WTC11 (cell line): Measurements from ENCODE around the gene HS6ST1. TPM values are rescaled to one million over a fixed set of nuclear protein-coding genes. Genes with fewer than 3 reads are reported as not detected.

ENCODE experiments used
- ATAC-seq: fragments of 200-7000 bp; cut with Tn5 transposase; 2 replicates; pipeline ENCODE4 v1.10.0; 2021; ENCODE audit warnings: mild to moderate bottlenecking, moderate library complexity
- CTCF ChIA-PET: fragments of 300-600 bp; sonication (Branson Sonifier 250); formaldehyde crosslinking; loops from one replicate; lab custom pipeline; 2021; ENCODE audit warnings: antibody characterized with exemption; lab: Charles Lee
- POLR2A ChIA-PET: fragments of 350-600 bp; sonication (Branson Sonifier 250); formaldehyde crosslinking; loops from one replicate; lab custom pipeline; 2021; ENCODE audit warnings: antibody characterized with exemption; lab: Charles Lee
- DNase-seq: peaks from one replicate; pipeline ENCODE4 v3.0.0; 2021; ENCODE audit warnings: low spot score
- H3K27ac Mint-ChIP-seq: 2 replicates; pipeline ENCODE4 v1.8.0; 2021; ENCODE audit warnings: mixed read lengths
- H3K27me3 Mint-ChIP-seq: 2 replicates; pipeline ENCODE4 v1.8.0; 2021; ENCODE audit warnings: low read depth, mild to moderate bottlenecking, moderate library complexity, mixed read lengths
- H3K36me3 Mint-ChIP-seq: 2 replicates; pipeline ENCODE4 v1.8.0; 2021; ENCODE audit warnings: mixed read lengths
- H3K4me1 Mint-ChIP-seq: 2 replicates; pipeline ENCODE4 v1.8.0; 2022; ENCODE audit warnings: mixed read lengths
- H3K4me3 Mint-ChIP-seq: 2 replicates; pipeline ENCODE4 v1.8.0; 2021; ENCODE audit warnings: mild to moderate bottlenecking, moderate library complexity, mixed read lengths
- H3K9me3 Mint-ChIP-seq: 2 replicates; pipeline ENCODE4 v1.8.0; 2021; ENCODE audit warnings: mixed read lengths
- CREB1 ChIP-seq: sonication (generic); formaldehyde crosslinking; IDR thresholded peaks from 2 replicates; pipeline ENCODE4 v1.8.0; 2023; ENCODE audit warnings: mild to moderate bottlenecking, missing genetic modification reagents
- ESRRA ChIP-seq: sonication (generic); formaldehyde crosslinking; IDR thresholded peaks from 2 replicates; pipeline ENCODE4 v1.8.1; 2022; ENCODE audit warnings: mild to moderate bottlenecking, missing genetic modification reagents, borderline replicate concordance
- FOXK1 ChIP-seq: sonication (generic); formaldehyde crosslinking; IDR thresholded peaks from 2 replicates; pipeline ENCODE4 v1.8.0; 2022; ENCODE audit warnings: mild to moderate bottlenecking, moderate library complexity, missing genetic modification reagents
- JAZF1 ChIP-seq: fragments of 250-450 bp; sonication (Bioruptor Pico); IDR thresholded peaks from 2 replicates; pipeline ENCODE4 v1.9.0; 2021; ENCODE audit warnings: moderate library complexity, mild to moderate bottlenecking, inconsistent platforms
- MXD4 ChIP-seq: fragments of 250-450 bp; sonication (Bioruptor Pico); IDR thresholded peaks from 2 replicates; pipeline ENCODE4 v1.8.0; 2021; ENCODE audit warnings: mild to moderate bottlenecking, moderate library complexity, borderline replicate concordance
- NFYB ChIP-seq: sonication (generic); formaldehyde crosslinking; conservative IDR thresholded peaks from 2 replicates; pipeline ENCODE4 v1.8.0; 2022; ENCODE audit warnings: low read depth, missing genetic modification reagents
- RORB ChIP-seq: fragments of 250-450 bp; sonication (Bioruptor Pico); IDR thresholded peaks from 2 replicates; pipeline ENCODE4 v1.9.0; 2021; ENCODE audit warnings: mild to moderate bottlenecking
- SOX15 ChIP-seq: fragments of 250-450 bp; sonication (Bioruptor Pico); IDR thresholded peaks from 2 replicates; pipeline ENCODE4 v1.9.0; 2021; ENCODE audit warnings: mild to moderate bottlenecking
- TEAD4 ChIP-seq: sonication (generic); formaldehyde crosslinking; IDR thresholded peaks from 2 replicates; pipeline ENCODE4 v1.8.0; 2022; ENCODE audit warnings: mild to moderate bottlenecking, missing genetic modification reagents
- TP53 ChIP-seq: sonication (generic); formaldehyde crosslinking; IDR thresholded peaks from 2 replicates; pipeline ENCODE4 v1.8.1; 2023; ENCODE audit warnings: mild to moderate bottlenecking, missing genetic modification reagents
- ZNF121 ChIP-seq: sonication (generic); formaldehyde crosslinking; IDR thresholded peaks from 2 replicates; pipeline ENCODE4 v1.8.0; 2023; ENCODE audit warnings: missing genetic modification reagents
- total RNA-seq: library from RNA; stranded (reverse); gene quantifications from 3 replicates; pipeline ENCODE4 v1.2.3, GENCODE V29; 2021
- TF ChIP-seq, protein P1 (sequence below): fragments of 200-600 bp; IDR thresholded peaks from 2 replicates; pipeline ENCODE4 v1.8.0; 2022; ENCODE audit warnings: antibody characterized with exemption
- TF ChIP-seq, protein P2 (sequence below): sonication (generic); formaldehyde crosslinking; IDR thresholded peaks from 2 replicates; pipeline ENCODE4 v1.8.1; 2022; ENCODE audit warnings: mild to moderate bottlenecking, missing genetic modification reagents, moderate library complexity, borderline replicate concordance
- TF ChIP-seq, protein P3 (sequence below): fragments of 250-450 bp; sonication (Bioruptor Pico); IDR thresholded peaks from 2 replicates; pipeline ENCODE4 v1.9.0; 2021; ENCODE audit warnings: mild to moderate bottlenecking, borderline replicate concordance
- TF ChIP-seq, protein P4 (sequence below): sonication (generic); formaldehyde crosslinking; IDR thresholded peaks from 2 replicates; pipeline ENCODE4 v1.8.0; 2023; ENCODE audit warnings: mild to moderate bottlenecking, missing genetic modification reagents
- TF ChIP-seq, protein P5 (sequence below): fragments of 250-450 bp; sonication (Bioruptor Pico); conservative IDR thresholded peaks from 2 replicates; pipeline ENCODE4 v1.9.0; 2021; ENCODE audit warnings: mild to moderate bottlenecking
- TF ChIP-seq, protein P6 (sequence below): sonication (generic); formaldehyde crosslinking; IDR thresholded peaks from 2 replicates; pipeline ENCODE4 v1.8.1; 2023; ENCODE audit warnings: mild to moderate bottlenecking, missing genetic modification reagents, borderline replicate concordance
- TF ChIP-seq, protein P7 (sequence below): sonication (generic); formaldehyde crosslinking; conservative IDR thresholded peaks from 2 replicates; pipeline ENCODE4 v1.8.1; 2022; ENCODE audit warnings: mild to moderate bottlenecking, missing genetic modification reagents

The HS6ST1 gene
- total RNA-seq, 1 experiment from 2014 or later = 55.5 TPM

DNA sequence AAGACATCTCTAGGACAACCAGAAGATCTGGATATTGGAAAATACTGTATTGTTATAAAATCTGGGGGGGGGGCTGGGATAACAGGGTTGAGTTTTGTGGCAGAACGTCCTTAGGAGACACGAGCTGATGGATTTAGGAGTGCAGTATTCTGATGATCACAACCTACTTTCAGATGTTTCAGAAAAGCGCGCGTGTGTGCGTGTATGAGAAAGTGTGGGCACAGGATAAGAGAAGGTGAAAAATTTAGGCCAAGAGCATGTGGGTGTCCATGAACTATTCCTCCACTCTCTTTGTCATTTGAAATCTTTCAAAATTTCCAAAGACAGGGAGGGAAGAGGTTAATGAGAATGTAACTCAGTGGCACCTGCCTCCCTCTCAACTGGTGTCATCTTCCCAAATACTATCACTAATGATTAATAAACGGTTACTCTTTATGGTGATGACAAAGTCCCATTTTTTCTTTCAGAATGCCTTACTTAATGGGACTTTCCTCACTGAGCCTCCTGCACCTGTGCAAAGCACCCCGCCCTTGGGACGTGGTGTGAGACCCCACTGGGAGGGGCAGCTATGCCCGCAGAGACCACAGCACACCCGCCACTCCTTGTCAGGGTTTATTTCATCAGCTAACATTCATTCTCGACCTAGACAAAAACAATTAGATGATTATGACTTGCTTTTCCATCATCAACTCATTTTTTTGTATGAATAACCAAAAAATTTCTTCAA is 53.6 kb downstream of the HS6ST1 start:
- peaks cover 18% of the 10 kb centered on the region for H3K4me1 Mint-ChIP-seq
- H3K36me3 Mint-ChIP-seq = no peaks in the 10 kb centered on the region
- H3K4me3 Mint-ChIP-seq = no peak overlapping the region
- no peaks in the 10 kb centered on the region for H3K9me3 Mint-ChIP-seq
- TF ChIP-seq, protein P1, sequence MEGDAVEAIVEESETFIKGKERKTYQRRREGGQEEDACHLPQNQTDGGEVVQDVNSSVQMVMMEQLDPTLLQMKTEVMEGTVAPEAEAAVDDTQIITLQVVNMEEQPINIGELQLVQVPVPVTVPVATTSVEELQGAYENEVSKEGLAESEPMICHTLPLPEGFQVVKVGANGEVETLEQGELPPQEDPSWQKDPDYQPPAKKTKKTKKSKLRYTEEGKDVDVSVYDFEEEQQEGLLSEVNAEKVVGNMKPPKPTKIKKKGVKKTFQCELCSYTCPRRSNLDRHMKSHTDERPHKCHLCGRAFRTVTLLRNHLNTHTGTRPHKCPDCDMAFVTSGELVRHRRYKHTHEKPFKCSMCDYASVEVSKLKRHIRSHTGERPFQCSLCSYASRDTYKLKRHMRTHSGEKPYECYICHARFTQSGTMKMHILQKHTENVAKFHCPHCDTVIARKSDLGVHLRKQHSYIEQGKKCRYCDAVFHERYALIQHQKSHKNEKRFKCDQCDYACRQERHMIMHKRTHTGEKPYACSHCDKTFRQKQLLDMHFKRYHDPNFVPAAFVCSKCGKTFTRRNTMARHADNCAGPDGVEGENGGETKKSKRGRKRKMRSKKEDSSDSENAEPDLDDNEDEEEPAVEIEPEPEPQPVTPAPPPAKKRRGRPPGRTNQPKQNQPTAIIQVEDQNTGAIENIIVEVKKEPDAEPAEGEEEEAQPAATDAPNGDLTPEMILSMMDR = no peak
- TF ChIP-seq, protein P2, sequence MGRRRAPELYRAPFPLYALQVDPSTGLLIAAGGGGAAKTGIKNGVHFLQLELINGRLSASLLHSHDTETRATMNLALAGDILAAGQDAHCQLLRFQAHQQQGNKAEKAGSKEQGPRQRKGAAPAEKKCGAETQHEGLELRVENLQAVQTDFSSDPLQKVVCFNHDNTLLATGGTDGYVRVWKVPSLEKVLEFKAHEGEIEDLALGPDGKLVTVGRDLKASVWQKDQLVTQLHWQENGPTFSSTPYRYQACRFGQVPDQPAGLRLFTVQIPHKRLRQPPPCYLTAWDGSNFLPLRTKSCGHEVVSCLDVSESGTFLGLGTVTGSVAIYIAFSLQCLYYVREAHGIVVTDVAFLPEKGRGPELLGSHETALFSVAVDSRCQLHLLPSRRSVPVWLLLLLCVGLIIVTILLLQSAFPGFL (CRISPR knock-in tag) = no peak
- TF ChIP-seq, protein P3, sequence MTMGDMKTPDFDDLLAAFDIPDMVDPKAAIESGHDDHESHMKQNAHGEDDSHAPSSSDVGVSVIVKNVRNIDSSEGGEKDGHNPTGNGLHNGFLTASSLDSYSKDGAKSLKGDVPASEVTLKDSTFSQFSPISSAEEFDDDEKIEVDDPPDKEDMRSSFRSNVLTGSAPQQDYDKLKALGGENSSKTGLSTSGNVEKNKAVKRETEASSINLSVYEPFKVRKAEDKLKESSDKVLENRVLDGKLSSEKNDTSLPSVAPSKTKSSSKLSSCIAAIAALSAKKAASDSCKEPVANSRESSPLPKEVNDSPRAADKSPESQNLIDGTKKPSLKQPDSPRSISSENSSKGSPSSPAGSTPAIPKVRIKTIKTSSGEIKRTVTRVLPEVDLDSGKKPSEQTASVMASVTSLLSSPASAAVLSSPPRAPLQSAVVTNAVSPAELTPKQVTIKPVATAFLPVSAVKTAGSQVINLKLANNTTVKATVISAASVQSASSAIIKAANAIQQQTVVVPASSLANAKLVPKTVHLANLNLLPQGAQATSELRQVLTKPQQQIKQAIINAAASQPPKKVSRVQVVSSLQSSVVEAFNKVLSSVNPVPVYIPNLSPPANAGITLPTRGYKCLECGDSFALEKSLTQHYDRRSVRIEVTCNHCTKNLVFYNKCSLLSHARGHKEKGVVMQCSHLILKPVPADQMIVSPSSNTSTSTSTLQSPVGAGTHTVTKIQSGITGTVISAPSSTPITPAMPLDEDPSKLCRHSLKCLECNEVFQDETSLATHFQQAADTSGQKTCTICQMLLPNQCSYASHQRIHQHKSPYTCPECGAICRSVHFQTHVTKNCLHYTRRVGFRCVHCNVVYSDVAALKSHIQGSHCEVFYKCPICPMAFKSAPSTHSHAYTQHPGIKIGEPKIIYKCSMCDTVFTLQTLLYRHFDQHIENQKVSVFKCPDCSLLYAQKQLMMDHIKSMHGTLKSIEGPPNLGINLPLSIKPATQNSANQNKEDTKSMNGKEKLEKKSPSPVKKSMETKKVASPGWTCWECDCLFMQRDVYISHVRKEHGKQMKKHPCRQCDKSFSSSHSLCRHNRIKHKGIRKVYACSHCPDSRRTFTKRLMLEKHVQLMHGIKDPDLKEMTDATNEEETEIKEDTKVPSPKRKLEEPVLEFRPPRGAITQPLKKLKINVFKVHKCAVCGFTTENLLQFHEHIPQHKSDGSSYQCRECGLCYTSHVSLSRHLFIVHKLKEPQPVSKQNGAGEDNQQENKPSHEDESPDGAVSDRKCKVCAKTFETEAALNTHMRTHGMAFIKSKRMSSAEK (CRISPR knock-in tag) = no peak
- TF ChIP-seq, protein P4, sequence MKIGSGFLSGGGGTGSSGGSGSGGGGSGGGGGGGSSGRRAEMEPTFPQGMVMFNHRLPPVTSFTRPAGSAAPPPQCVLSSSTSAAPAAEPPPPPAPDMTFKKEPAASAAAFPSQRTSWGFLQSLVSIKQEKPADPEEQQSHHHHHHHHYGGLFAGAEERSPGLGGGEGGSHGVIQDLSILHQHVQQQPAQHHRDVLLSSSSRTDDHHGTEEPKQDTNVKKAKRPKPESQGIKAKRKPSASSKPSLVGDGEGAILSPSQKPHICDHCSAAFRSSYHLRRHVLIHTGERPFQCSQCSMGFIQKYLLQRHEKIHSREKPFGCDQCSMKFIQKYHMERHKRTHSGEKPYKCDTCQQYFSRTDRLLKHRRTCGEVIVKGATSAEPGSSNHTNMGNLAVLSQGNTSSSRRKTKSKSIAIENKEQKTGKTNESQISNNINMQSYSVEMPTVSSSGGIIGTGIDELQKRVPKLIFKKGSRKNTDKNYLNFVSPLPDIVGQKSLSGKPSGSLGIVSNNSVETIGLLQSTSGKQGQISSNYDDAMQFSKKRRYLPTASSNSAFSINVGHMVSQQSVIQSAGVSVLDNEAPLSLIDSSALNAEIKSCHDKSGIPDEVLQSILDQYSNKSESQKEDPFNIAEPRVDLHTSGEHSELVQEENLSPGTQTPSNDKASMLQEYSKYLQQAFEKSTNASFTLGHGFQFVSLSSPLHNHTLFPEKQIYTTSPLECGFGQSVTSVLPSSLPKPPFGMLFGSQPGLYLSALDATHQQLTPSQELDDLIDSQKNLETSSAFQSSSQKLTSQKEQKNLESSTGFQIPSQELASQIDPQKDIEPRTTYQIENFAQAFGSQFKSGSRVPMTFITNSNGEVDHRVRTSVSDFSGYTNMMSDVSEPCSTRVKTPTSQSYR = no peak
- TF ChIP-seq, protein P5, sequence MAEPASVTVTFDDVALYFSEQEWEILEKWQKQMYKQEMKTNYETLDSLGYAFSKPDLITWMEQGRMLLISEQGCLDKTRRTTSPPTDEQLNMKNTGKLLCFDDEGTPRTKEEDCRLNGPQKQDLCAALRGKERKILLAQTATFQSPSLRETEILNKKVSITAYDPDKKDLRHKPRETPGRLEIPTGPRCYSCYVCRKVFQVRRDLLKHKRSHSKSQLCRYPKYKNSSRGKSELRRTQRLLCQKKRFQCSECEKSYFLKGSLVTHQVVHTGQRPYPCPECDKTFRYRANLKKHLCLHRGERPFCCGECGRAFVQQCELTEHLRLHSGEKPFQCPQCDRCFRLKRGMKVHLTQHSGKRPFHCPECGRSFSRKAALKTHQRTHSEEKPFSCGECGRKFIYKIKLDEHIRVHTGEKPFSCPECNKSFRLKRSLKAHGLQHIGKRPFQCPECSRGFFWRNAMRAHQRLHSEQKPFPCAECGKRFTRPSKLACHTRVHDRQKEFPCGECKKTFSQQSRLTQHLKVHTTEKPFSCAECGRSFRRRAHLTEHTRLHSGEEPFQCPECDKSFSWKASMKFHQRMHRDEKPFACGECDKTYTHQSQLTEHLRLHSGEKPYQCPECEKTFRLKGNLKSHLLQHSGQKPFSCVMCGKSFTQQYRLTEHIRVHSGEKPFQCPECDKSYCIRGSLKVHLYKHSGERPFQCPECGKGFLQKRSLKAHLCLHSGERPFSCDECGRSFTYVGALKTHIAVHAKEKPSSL (CRISPR knock-in tag) = no peak
- TF ChIP-seq TEAD4 (CRISPR knock-in tag) (no peak), ESRRA (CRISPR knock-in tag) (no peak), TP53 (CRISPR knock-in tag) (no peak), JAZF1 (CRISPR knock-in tag) (no peak), MXD4 (CRISPR knock-in tag) (no peak), FOXK1 (CRISPR knock-in tag) (no peak), ZNF121 (CRISPR knock-in tag) (no peak), RORB (CRISPR knock-in tag) (no peak), NFYB (CRISPR knock-in tag) (no peak), SOX15 (CRISPR knock-in tag) (no peak), CREB1 (CRISPR knock-in tag) (no peak)
- TF ChIP-seq, protein P6, sequence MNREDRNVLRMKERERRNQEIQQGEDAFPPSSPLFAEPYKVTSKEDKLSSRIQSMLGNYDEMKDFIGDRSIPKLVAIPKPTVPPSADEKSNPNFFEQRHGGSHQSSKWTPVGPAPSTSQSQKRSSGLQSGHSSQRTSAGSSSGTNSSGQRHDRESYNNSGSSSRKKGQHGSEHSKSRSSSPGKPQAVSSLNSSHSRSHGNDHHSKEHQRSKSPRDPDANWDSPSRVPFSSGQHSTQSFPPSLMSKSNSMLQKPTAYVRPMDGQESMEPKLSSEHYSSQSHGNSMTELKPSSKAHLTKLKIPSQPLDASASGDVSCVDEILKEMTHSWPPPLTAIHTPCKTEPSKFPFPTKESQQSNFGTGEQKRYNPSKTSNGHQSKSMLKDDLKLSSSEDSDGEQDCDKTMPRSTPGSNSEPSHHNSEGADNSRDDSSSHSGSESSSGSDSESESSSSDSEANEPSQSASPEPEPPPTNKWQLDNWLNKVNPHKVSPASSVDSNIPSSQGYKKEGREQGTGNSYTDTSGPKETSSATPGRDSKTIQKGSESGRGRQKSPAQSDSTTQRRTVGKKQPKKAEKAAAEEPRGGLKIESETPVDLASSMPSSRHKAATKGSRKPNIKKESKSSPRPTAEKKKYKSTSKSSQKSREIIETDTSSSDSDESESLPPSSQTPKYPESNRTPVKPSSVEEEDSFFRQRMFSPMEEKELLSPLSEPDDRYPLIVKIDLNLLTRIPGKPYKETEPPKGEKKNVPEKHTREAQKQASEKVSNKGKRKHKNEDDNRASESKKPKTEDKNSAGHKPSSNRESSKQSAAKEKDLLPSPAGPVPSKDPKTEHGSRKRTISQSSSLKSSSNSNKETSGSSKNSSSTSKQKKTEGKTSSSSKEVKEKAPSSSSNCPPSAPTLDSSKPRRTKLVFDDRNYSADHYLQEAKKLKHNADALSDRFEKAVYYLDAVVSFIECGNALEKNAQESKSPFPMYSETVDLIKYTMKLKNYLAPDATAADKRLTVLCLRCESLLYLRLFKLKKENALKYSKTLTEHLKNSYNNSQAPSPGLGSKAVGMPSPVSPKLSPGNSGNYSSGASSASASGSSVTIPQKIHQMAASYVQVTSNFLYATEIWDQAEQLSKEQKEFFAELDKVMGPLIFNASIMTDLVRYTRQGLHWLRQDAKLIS = no peak
- TF ChIP-seq, protein P7, sequence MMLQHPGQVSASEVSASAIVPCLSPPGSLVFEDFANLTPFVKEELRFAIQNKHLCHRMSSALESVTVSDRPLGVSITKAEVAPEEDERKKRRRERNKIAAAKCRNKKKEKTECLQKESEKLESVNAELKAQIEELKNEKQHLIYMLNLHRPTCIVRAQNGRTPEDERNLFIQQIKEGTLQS = no peak
- H3K27me3 Mint-ChIP-seq = peaks cover 2% of the 10 kb centered on the region; the same call in 1 of the 2 replicates
- no peak overlapping the region for H3K27ac Mint-ChIP-seq
- ChIA-PET POLR2A (no interaction called here), CTCF (no interaction called here)
- no peak for DNase-seq
- ATAC-seq = no peak
